IMR-90 (cell line): ENCODE measurements around the gene RXRB. TPM values are rescaled to one million over a fixed set of nuclear protein-coding genes. Genes with fewer than 3 reads are reported as not detected.

Experiments used
- ATAC-seq: fragments of 200-7000 bp; cut with Tn5 transposase; 2 replicates; pipeline ENCODE4 v1.9.1; 2020; ENCODE audit warnings: low read depth, mild to moderate bottlenecking, moderate library complexity
- BruUV-seq: library from RNA; stranded (reverse); fragments of 400-500 nt; replicated peaks from 2 replicates; lab custom pipeline; 2021; lab: Mats Ljungman, UMichigan
- CTCF ChIA-PET: fragments of 300-600 bp; formaldehyde crosslinking; extraction: SDS; loops from one replicate; lab custom pipeline; 2021; ENCODE audit warnings: antibody characterized with exemption; lab: Yijun Ruan, JAX
- POLR2A ChIA-PET: fragments of 300-600 bp; sonication (Branson Sonifier 250); formaldehyde crosslinking; loops from one replicate; lab custom pipeline; 2022; ENCODE audit warnings: antibody characterized with exemption; ENCODE audit not compliant: unreplicated experiment; lab: Charles Lee
- DNase-seq: peaks from one replicate; pipeline ENCODE4 v3.0.0; 2013
- H2AFZ ChIP-seq: replicated peaks from 2 replicates; pipeline ENCODE3; 2013; ENCODE audit warnings: low read length, mild to moderate bottlenecking; ENCODE audit not compliant: poor library complexity
- H2AK5ac ChIP-seq: 2 replicates; pipeline ENCODE4 v1.6.1; 2013; ENCODE audit warnings: low read depth, low read length, inconsistent platforms
- H2AK9ac ChIP-seq: replicated peaks from 2 replicates; pipeline ENCODE3; 2013; ENCODE audit warnings: mild to moderate bottlenecking, low read depth, low read length, moderate library complexity; ENCODE audit not compliant: poor library complexity
- H2BK120ac ChIP-seq: 2 replicates; pipeline ENCODE4 v1.6.1; 2013; ENCODE audit warnings: low read depth, low read length, inconsistent platforms
- H2BK15ac ChIP-seq: 3 replicates; pipeline ENCODE4 v1.6.1; 2013; ENCODE audit warnings: low read depth, low read length, inconsistent platforms
- H2BK20ac ChIP-seq: 2 replicates; pipeline ENCODE4 v1.6.1; 2013; ENCODE audit warnings: low read depth, mild to moderate bottlenecking, inconsistent platforms, low read length, moderate library complexity
- H2BK5ac ChIP-seq: 2 replicates; pipeline ENCODE4 v1.6.1; 2013; ENCODE audit warnings: mild to moderate bottlenecking, low read depth, low read length, inconsistent platforms; ENCODE audit not compliant: poor library complexity, severe bottlenecking
- H3K14ac ChIP-seq: replicated peaks from 2 replicates; pipeline ENCODE4 v1.6.1; 2013; ENCODE audit warnings: low read depth, low read length, inconsistent platforms
- H3K18ac ChIP-seq: 2 replicates; pipeline ENCODE4 v1.6.1; 2013; ENCODE audit warnings: low read depth, low read length, control low read depth
- H3K23ac ChIP-seq: 2 replicates; pipeline ENCODE4 v1.6.1; 2013; ENCODE audit warnings: low read depth, low read length, inconsistent platforms
- H3K27ac ChIP-seq: 2 replicates; pipeline ENCODE4 v1.5.1; 2013; ENCODE audit warnings: mild to moderate bottlenecking, control low read depth, low read length; ENCODE audit not compliant: insufficient read depth
- H3K27me3 ChIP-seq: 2 replicates; pipeline ENCODE4 v1.6.1; 2013; ENCODE audit warnings: low read length; ENCODE audit not compliant: control insufficient read depth, insufficient read depth
- H3K36me3 ChIP-seq: 2 replicates; pipeline ENCODE4 v1.6.1; 2013; ENCODE audit warnings: low read length, mixed read lengths; ENCODE audit not compliant: control insufficient read depth, insufficient read depth
- H3K4ac ChIP-seq: 2 replicates; pipeline ENCODE4 v1.6.1; 2013; ENCODE audit warnings: low read depth, low read length, inconsistent platforms
- H3K4me1 ChIP-seq: 2 replicates; pipeline ENCODE4 v1.6.1; 2013; ENCODE audit warnings: low read length, mixed read lengths; ENCODE audit not compliant: control insufficient read depth, insufficient read depth
- H3K4me2 ChIP-seq: 2 replicates; pipeline ENCODE4 v1.6.1; 2013; ENCODE audit warnings: low read depth, mild to moderate bottlenecking, control low read depth, low read length, moderate library complexity
- H3K4me3 ChIP-seq: 2 replicates; pipeline ENCODE4 v1.5.1; 2013; ENCODE audit warnings: low read depth, mild to moderate bottlenecking, control low read depth, low read length, moderate library complexity; ENCODE audit not compliant: insufficient read depth
- H3K56ac ChIP-seq: 2 replicates; pipeline ENCODE4 v1.6.1; 2013; ENCODE audit warnings: low read length, inconsistent platforms; ENCODE audit not compliant: insufficient read depth; ENCODE audit errors: extremely low read depth
- H3K79me1 ChIP-seq, 2 experiments: 2 replicates each; pipeline ENCODE4 v1.6.1; 2013; ENCODE audit warnings: low read length in 2 of 2, inconsistent platforms in 1 of 2, low read depth in 1 of 2
- H3K9ac ChIP-seq: 2 replicates; pipeline ENCODE4 v1.6.1; 2013; ENCODE audit warnings: low read depth, low read length, control low read depth
- H3K9me1 ChIP-seq: 2 replicates; pipeline ENCODE4 v1.6.1; 2013; ENCODE audit warnings: low read length, inconsistent platforms; ENCODE audit not compliant: insufficient read depth
- H3K9me3 ChIP-seq: 2 replicates; pipeline ENCODE4 v1.6.1; 2013; ENCODE audit warnings: low read length; ENCODE audit not compliant: control insufficient read depth, insufficient read depth
- H4K20me1 ChIP-seq: 2 replicates; pipeline ENCODE4 v1.6.1; 2013; ENCODE audit warnings: low read length, inconsistent platforms; ENCODE audit not compliant: insufficient read depth
- H4K5ac ChIP-seq: 2 replicates; pipeline ENCODE4 v1.6.1; 2013; ENCODE audit warnings: mild to moderate bottlenecking, low read depth, low read length, control low read depth
- H4K8ac ChIP-seq, 2 experiments: 2 replicates each; pipeline ENCODE4 v1.6.1; 2013; ENCODE audit warnings: low read depth in 2 of 2, low read length in 2 of 2, control low read depth in 1 of 2, inconsistent platforms in 1 of 2
- H4K91ac ChIP-seq: 2 replicates; pipeline ENCODE4 v1.6.1; 2013; ENCODE audit warnings: low read depth, low read length, inconsistent platforms; ENCODE audit not compliant: insufficient read depth
- BHLHE40 ChIP-seq: fragments of 150-350 bp; IDR thresholded peaks from 2 replicates; pipeline ENCODE4 v1.6.1; 2016; ENCODE audit warnings: mild to moderate bottlenecking, low read depth, low read length
- CEBPB ChIP-seq: IDR thresholded peaks from 2 replicates; pipeline ENCODE4 v1.6.1; 2012; ENCODE audit warnings: low read depth, low read length, improper control_type of control experiment
- CHD1 ChIP-seq: IDR thresholded peaks from 2 replicates; pipeline ENCODE4 v1.6.1; 2012; ENCODE audit warnings: low read depth, low read length, improper control_type of control experiment
- FOS ChIP-seq: fragments of 150-350 bp; IDR thresholded peaks from 2 replicates; pipeline ENCODE4 v1.6.1; 2016; ENCODE audit warnings: low read depth, low read length
- MAFK ChIP-seq: IDR thresholded peaks from 2 replicates; pipeline ENCODE4 v1.6.1; 2012; ENCODE audit warnings: low read depth, low read length, improper control_type of control experiment
- MAZ ChIP-seq: IDR thresholded peaks from 2 replicates; pipeline ENCODE4 v1.6.1; 2012; ENCODE audit warnings: low read depth, mild to moderate bottlenecking, low read length, improper control_type of control experiment, moderate library complexity, borderline replicate concordance
- MXI1 ChIP-seq: IDR thresholded peaks from 2 replicates; pipeline ENCODE4 v1.6.1; 2012; ENCODE audit warnings: low read depth, mild to moderate bottlenecking, low read length, moderate library complexity, borderline replicate concordance
- NFE2L2 ChIP-seq: fragments of 150-350 bp; IDR thresholded peaks from 2 replicates; pipeline ENCODE4 v1.6.1; 2016; ENCODE audit warnings: low read depth, mild to moderate bottlenecking, low read length
- POLR2A ChIP-seq: IDR thresholded peaks from 2 replicates; pipeline ENCODE4 v1.6.1; 2012; ENCODE audit warnings: mild to moderate bottlenecking, low read depth, low read length
- RAD21 ChIP-seq: IDR thresholded peaks from 2 replicates; pipeline ENCODE4 v1.6.1; 2012; ENCODE audit warnings: low read length, improper control_type of control experiment
- RCOR1 ChIP-seq: IDR thresholded peaks from 2 replicates; pipeline ENCODE4 v1.6.1; 2012; ENCODE audit warnings: mild to moderate bottlenecking, low read length, improper control_type of control experiment; ENCODE audit not compliant: insufficient replicate concordance
- SMC3 ChIP-seq: fragments of 150-350 bp; IDR thresholded peaks from 2 replicates; pipeline ENCODE4 v1.6.1; 2016; ENCODE audit warnings: low read depth, mild to moderate bottlenecking, antibody characterized with exemption, low read length, moderate library complexity
- WGBS, 2 experiments: methylation state at CpG; one replicate each; pipeline versions ENCODE4 v1.1.5 to v1.1.7; 2013; ENCODE audit warnings: missing lambda C conversion rate in 2 of 2; ENCODE audit not compliant: insufficient read length in 1 of 2; ENCODE audit errors: extremely low coverage in 2 of 2; 5-methylcytosine and 5-hydroxymethylcytosine counted together
- dilution Hi-C: fragments of 300-500 bp; cut with HindIII; formaldehyde crosslinking; loops from one replicate; pipeline ENCODE4 v1.14.3; 2018; ENCODE audit warnings: low sequenced_read_pairs; ENCODE audit not compliant: unreplicated experiment
- in situ Hi-C: fragments of 300-500 bp; cut with MboI; formaldehyde crosslinking; loops from 3 replicates; pipeline ENCODE4 v1.14.3; 2019; ENCODE audit warnings: low sequenced_read_pairs, inconsistent platforms, mixed read lengths
- intact Hi-C: fragments of 100-400 bp; cut with micrococcal nuclease; formaldehyde crosslinking; loops from 2 replicates; pipeline ENCODE4 v1.10.0; 2022
- polyA plus RNA-seq, 3 experiments: library from polyadenylated mRNA; depleted of rRNA; stranded (reverse); fragments of >200 nt; gene quantifications; 2 replicates each; pipeline ENCODE4 v1.2.3, GENCODE V29; 2012; ENCODE audit warnings: low replicate concordance in 1 of 3
- total RNA-seq: library from RNA; depleted of rRNA; stranded (reverse); fragments of >200 nt; gene quantifications from 2 replicates; pipeline ENCODE4 v1.2.3, GENCODE V29; 2012
- TF ChIP-seq, protein P1 (sequence below): conservative IDR thresholded peaks from 2 replicates; pipeline ENCODE4 v1.5.1; 2012; ENCODE audit warnings: mild to moderate bottlenecking, low read depth, low read length, improper control_type of control experiment
- TF ChIP-seq, protein P2 (sequence below): fragments of 150-350 bp; IDR thresholded peaks from 2 replicates; pipeline ENCODE4 v1.6.1; 2017; ENCODE audit warnings: mild to moderate bottlenecking, antibody characterized with exemption, low read length, low read depth
- TF ChIP-seq, protein P3 (sequence below): fragments of 150-350 bp; IDR thresholded peaks from 2 replicates; pipeline ENCODE4 v1.6.1; 2016; ENCODE audit warnings: low read depth, mild to moderate bottlenecking, low read length, moderate library complexity, borderline replicate concordance

Gene RXRB
- total and polyA plus RNA-seq, 2 of the 4 experiments (the other 2 are of a cell fraction) = 18.6 to 53.7 TPM

DNA sequence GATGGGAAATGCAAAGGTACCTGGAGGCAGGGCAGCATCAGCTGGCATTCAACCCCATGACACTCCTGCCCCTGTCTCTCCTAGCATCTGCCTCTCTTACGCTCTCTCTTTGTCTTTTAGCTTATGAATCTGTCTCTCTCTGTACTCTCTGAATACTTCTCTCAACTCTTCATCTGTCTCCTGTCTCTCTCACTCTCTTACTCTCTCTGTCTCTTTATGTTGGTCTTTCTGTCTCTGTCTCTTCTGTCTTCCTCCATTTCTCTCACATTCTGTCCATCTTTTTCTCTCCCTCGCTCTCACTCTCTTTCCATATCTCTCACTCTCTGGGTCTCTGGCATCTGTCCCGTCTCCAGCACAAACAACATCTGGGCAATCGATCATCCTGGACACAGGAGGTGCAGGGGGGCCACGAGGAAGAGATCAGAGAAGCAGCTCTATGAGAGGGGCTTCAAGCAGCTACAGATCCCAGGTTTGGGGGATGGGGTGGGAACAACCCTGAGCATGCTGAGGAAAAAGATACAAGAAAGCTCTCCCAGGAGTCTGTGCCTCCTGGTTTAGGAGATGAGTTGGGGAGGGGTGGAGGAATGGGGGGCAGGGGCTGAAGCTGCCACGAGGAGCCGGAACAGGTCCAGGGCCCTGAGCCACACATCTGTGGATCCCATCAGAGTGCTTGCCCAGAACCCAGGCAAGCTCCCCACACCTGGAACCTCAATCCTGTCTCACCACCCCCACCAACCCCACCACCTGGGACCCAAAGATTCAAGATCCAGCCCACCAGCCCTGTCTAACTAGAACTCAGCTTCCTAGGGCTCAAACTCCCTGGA, 10.6 kb downstream of the RXRB start:
- WGBS, 2 experiments = 43% methylated on average over 4 of the region's 7 CpGs; no CpG with 5 or more reads in 1 of the 2 experiments
- POLR2A ChIA-PET = interaction anchor here (1.2 kb wide), 1 partner anchor 10 kb away, joined by 3 read pairs; no protein-coding TSS in a partner anchor
- Histone ChIP-seq H3K18ac (no peak overlapping the region), H3K9me3 (no peaks in the 10 kb centered on the region), H3K27ac (no peak overlapping the region), H4K5ac (no peak overlapping the region), H4K8ac (no peak overlapping the region), H3K14ac (no peak overlapping the region), H2AK5ac (no peak overlapping the region), H3K56ac (no peak overlapping the region), H3K4me3 (no peak overlapping the region), H3K9me1 (no peaks in the 10 kb centered on the region), H2BK20ac (no peak overlapping the region), H2AFZ (peak overlapping the region; percentile 58), H4K91ac (no peak overlapping the region), H3K27me3 (peaks cover 56% of the 10 kb centered on the region), H2BK15ac (no peak overlapping the region), H3K36me3 (peaks cover 9% of the 10 kb centered on the region), H3K4ac (no peak overlapping the region), H2BK120ac (no peak overlapping the region), H3K9ac (no peak overlapping the region), H3K4me2 (no peak overlapping the region), H4K20me1 (no peaks in the 10 kb centered on the region), H3K79me1 (0 out of 4 replicates have a peak, but pooled peaks cover 0 to 2% of the 10 kb centered on the region in 2 experiments), H2AK9ac (no peak overlapping the region), H3K4me1 (peaks cover 2% of the 10 kb centered on the region; the same call in 1 of the 2 replicates), H2BK5ac (no peak overlapping the region), H3K23ac (no peak overlapping the region)
- dilution Hi-C loops = no loop called here
- ATAC-seq = no peak
- BruUV-seq = no TSS peak
- DNase-seq = no peak
- intact Hi-C loops = no loop called here
- in situ Hi-C loops = no loop called here
- CTCF ChIA-PET = no interaction called here
- TF ChIP-seq, protein P1, sequence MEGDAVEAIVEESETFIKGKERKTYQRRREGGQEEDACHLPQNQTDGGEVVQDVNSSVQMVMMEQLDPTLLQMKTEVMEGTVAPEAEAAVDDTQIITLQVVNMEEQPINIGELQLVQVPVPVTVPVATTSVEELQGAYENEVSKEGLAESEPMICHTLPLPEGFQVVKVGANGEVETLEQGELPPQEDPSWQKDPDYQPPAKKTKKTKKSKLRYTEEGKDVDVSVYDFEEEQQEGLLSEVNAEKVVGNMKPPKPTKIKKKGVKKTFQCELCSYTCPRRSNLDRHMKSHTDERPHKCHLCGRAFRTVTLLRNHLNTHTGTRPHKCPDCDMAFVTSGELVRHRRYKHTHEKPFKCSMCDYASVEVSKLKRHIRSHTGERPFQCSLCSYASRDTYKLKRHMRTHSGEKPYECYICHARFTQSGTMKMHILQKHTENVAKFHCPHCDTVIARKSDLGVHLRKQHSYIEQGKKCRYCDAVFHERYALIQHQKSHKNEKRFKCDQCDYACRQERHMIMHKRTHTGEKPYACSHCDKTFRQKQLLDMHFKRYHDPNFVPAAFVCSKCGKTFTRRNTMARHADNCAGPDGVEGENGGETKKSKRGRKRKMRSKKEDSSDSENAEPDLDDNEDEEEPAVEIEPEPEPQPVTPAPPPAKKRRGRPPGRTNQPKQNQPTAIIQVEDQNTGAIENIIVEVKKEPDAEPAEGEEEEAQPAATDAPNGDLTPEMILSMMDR = no peak
- no peak for TF ChIP-seq NFE2L2
- TF ChIP-seq BHLHE40 = no peak
- TF ChIP-seq, protein P2, sequence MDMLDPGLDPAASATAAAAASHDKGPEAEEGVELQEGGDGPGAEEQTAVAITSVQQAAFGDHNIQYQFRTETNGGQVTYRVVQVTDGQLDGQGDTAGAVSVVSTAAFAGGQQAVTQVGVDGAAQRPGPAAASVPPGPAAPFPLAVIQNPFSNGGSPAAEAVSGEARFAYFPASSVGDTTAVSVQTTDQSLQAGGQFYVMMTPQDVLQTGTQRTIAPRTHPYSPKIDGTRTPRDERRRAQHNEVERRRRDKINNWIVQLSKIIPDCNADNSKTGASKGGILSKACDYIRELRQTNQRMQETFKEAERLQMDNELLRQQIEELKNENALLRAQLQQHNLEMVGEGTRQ = no peak
- no peak for TF ChIP-seq MAZ
- no peak for TF ChIP-seq MXI1
- TF ChIP-seq MAFK = no peak
- TF ChIP-seq RCOR1 = no peak
- TF ChIP-seq RAD21 = no peak
- TF ChIP-seq CHD1 = no peak
- TF ChIP-seq SMC3 = no peak
- no peak for TF ChIP-seq FOS
- TF ChIP-seq, protein P3, sequence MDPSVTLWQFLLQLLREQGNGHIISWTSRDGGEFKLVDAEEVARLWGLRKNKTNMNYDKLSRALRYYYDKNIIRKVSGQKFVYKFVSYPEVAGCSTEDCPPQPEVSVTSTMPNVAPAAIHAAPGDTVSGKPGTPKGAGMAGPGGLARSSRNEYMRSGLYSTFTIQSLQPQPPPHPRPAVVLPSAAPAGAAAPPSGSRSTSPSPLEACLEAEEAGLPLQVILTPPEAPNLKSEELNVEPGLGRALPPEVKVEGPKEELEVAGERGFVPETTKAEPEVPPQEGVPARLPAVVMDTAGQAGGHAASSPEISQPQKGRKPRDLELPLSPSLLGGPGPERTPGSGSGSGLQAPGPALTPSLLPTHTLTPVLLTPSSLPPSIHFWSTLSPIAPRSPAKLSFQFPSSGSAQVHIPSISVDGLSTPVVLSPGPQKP = no peak
- no peak for TF ChIP-seq CEBPB
- no peak for TF ChIP-seq POLR2A
